Ovary (tissue), 3 donors: ENCODE measurements around the gene CRISPLD2.

Experiments
- EP300 ChIP-seq: sonication (generic); formaldehyde crosslinking; IDR thresholded peaks from one replicate; pipeline ENCODE4 v1.6.1; 2017; ENCODE audit warnings: antibody characterized with exemption
- TF ChIP-seq, protein P1 (sequence below), 3 donors: fragments of 450-650 bp in 2 of 3; fragments of 200-600 bp in 1 of 3; IDR thresholded peaks; one replicate each; pipeline versions ENCODE4 v1.5.1 to v1.8.0; 2016 to 2022; ENCODE audit warnings: antibody characterized with exemption in 3 of 3, mild to moderate bottlenecking in 1 of 3
- donor health status: DM: no; HTN: no; CAD: no.

DNA sequence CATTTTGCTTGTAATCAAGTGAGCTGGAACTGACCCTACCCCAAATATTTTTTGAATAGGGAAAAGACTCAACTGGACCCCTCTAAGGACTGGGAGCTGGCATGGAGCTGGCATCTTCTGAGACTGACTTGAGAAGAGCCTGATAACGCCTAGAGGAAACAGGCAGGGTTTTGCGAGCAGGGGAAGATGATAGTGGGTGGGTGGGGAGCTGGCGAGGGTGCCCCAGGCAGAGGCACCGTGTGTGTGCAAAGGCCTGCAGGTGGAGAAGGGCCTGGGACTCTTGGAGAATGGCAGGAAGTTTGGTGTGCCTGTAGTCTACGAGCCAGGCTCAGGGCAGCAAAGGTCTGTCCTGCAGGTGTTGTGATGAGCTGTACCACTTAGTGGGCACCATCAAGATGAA is 4.1 kb downstream of the CRISPLD2 start:
- TF ChIP-seq, protein P1, sequence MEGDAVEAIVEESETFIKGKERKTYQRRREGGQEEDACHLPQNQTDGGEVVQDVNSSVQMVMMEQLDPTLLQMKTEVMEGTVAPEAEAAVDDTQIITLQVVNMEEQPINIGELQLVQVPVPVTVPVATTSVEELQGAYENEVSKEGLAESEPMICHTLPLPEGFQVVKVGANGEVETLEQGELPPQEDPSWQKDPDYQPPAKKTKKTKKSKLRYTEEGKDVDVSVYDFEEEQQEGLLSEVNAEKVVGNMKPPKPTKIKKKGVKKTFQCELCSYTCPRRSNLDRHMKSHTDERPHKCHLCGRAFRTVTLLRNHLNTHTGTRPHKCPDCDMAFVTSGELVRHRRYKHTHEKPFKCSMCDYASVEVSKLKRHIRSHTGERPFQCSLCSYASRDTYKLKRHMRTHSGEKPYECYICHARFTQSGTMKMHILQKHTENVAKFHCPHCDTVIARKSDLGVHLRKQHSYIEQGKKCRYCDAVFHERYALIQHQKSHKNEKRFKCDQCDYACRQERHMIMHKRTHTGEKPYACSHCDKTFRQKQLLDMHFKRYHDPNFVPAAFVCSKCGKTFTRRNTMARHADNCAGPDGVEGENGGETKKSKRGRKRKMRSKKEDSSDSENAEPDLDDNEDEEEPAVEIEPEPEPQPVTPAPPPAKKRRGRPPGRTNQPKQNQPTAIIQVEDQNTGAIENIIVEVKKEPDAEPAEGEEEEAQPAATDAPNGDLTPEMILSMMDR (IDR thresholded peaks at IDR 0.05): no peak
- TF ChIP-seq EP300: no peak
